HG03064 (cell line): ENCODE measurements around the gene DBT.
"Not testable (repeated sequence)": the region's sequence is repeated elsewhere in the genome, so short reads cannot be mapped to it uniquely, and the experiment has no call there.

Source experiments
- ATAC-seq: cut with Tn5 transposase; IDR thresholded peaks from one replicate; pipeline ENCODE4 v1.9.1; 2021; ENCODE audit warnings: low read depth; ENCODE audit not compliant: unreplicated experiment

DBT gene

GRCh38 chr1:100249537-100250257 lies at the start of gene DBT:
Gene DBT (minus strand): TSS chr1:100249834. CDS start chr1:100249820, 14 bp downstream.
- peak; percentile 100 for ATAC-seq

DNA sequence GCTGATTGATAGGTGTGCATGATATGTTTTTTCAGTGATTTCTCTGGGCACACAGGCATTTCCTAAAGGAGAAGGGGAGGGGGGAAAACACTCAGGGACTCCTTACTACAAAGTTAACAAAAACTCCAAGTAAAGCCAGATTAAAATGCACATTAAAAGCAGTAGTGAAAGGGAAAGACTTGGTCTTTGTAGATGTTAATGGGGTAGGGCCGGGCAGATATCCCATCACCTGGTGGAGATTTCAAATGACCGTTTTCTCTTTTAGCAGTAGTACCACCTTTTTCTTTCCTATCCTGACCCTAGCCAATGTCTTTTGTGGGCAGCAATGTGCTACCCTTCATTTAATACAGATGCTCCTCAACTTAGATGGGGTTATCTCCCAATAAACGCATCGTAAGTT lies 48.9 kb upstream of the DBT start:
- no peak for ATAC-seq

DNA sequence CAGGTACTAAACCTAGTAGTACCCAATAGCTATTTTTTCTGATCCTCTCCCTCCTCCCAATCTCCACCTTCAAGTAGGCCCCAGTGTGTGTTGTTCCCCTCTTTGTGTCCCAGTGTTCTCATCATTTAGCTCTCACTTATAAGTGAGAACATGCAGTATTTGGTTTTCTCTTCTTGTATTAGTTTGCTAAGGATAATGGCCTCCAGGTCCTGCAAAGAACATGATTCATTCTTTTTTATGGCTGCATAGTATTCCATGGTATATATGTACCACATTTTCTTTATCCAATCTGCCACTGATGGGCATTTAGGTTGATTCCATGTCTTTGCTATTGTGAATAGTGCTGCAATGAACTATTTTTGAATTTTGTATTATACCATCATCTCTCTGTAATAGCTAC lies 47.4 kb upstream of the DBT start:
- ATAC-seq = not testable (repeated sequence)

- ATAC-seq = no peak
Measured at GRCh38 chr1:100296140-100296539, 46.5 kb upstream of the DBT start.

- ATAC-seq = no peak
Measured at GRCh38 chr1:100292711-100293110, 43.1 kb upstream of the DBT start.

- no peak for ATAC-seq
Measured at GRCh38 chr1:100290291-100290690, 40.7 kb upstream of the DBT start.

DNA sequence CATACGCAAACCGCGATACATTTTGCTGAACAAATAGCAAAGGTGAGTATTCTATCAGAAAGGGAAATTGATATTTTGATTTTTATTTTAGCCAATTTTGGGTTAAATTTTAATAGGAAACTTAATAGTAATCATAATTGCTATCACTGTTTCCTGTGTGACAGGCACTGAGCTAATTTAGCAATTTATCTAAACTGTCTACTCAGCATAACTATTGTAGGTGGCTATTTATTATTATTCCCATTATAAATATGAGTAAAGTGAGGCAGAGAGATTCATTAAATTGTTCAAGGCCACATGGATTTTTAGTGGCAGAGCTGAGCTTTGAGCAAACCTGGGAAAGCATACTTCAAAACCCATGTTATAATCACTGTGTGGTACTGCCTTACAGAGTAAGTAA lies 37.5 kb upstream of the DBT start:
- no peak for ATAC-seq

GRCh38 chr1:100284591-100284990 lies 35.0 kb upstream of the DBT start:
- ATAC-seq = no peak

DNA sequence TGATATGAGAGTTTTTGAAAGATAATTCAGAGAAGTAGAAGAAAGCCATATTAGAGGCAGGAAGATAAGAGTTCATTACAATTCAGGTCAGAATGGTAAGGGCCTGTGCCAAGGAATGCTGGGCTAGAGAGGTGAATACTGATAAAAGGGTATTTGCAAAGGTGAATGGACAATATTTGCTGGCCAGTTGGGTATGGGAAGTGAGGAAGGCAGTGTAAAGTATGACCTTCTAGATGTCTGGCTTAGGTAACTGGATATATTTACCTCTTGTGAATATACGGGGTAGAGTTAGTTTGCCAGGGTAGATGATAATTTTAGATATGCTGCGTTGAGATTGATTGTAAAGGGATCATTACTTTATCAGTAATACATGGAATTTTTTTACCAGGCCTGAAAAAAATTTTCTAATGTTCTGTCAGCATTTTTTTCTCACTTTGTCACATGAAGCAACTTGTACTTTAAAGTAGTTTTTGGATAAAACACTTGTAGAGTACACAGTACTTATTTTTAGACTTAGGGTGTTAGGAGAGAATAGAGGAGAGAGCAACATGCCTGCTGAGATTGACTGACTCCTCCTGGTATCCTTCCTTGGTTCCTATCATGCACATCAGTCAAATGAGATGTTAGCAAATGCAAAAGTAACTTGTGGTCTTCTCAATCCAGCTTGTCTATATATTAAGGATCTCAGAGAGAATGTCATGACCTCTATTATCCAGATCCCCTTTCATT lies 30.5 kb upstream of the DBT start:
- ATAC-seq = no peak

GRCh38 chr1:100279358-100279923 lies 29.8 kb upstream of the DBT start:
- ATAC-seq = no peak

DNA sequence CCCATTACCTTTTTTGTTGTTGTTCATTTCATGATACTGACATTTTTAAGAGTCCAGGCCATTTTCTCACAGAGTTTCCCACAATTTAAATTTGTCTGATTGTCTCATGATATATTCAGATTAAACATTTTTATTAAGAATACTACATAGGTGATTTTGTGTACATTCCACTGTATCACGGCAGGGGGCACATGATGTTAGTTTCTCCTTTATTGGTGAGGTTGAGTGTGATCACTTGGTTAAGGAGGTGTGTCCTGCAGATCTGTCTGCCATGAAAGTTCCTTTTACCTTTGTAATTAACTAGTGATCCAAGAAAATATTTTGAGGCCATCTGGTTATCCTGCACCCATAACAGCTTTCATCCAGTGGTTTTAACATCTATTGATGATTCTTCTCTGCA lies 28.2 kb upstream of the DBT start:
- no peak for ATAC-seq

DNA sequence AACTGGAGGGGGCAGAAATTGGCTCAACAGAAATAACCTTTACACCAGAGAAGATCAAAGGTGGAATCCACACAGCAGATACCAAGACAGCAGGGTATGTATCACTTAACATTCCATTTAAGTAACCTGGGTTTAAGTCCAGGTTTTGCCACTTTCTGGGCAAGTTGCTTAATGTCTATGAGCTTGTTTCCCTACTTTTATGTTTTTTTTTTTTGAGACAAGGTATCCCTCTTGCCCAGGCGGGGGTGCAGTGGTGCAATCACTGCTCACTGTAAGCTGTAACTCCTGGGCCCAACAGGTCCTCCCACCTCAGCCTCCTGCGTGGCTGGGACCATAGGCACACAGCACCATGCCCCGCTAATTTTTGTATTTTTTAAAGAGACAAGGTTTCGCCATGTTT lies 18.6 kb upstream of the DBT start:
- no peak for ATAC-seq

DNA sequence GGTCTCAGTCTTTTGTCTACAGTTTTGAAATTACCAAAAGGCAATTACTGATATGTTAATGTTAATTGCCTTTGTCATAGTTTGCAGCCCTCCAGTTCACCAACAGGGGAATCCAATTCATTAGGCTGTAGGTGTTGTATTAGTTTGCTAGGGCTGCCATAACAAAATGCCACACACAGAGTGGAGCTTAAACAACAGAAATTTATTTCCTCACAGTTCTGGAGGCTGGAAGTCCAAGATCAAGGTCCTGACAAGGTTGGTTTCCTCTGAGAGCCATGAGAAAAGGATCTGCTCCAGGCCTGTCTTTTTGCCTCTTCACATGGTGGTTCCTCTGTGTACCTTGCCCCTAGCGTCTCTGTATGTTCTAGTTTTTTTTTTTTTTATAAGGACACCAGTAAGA lies 17.6 kb upstream of the DBT start:
- no peak for ATAC-seq

DNA sequence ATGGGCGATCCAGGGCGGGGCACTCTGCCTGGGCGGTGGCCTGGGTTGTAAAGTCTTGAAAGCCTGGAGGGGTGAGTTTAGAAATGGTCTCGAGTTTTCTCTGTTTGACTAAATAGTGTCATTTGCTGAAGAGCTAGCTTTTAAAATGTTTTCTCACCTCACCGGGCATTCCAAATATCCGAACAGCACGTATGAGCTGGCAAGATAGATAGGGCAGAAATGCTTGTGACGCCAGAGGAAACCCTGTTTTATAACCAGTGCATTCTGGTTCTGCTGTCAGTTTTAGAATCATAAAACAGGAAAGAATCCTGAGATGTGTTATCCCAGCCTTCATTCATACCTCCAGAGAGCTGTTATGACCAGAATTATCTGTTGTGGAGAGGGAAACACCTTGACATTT lies 17.1 kb upstream of the DBT start:
- ATAC-seq = peak; percentile 32

GRCh38 chr1:100265931-100266740 lies 16.5 kb upstream of the DBT start, which contains the start of gene RTCA:
Gene RTCA (plus strand): TSS chr1:100266216. CDS start chr1:100266376, 160 bp downstream.
- peak; percentile 96 for ATAC-seq

DNA sequence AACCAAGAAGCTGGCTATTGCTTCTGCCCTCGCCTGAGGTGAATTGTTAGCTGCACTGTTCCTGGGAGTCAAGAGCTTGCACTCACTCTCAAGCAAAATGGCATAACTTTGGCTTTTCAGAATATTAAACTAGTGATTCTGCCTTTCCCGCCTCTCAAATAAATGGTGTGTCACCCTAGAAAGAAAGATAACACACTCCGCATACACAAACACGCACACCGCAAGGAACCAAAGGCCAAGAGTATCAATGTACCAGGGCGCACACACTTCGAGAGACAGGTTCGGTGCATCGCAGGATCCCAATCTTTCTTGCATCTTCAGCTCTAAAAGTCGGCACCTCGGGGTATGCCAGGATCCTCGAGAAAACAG lies 15.9 kb upstream of the DBT start:
- ATAC-seq = peak; percentile 18

DNA sequence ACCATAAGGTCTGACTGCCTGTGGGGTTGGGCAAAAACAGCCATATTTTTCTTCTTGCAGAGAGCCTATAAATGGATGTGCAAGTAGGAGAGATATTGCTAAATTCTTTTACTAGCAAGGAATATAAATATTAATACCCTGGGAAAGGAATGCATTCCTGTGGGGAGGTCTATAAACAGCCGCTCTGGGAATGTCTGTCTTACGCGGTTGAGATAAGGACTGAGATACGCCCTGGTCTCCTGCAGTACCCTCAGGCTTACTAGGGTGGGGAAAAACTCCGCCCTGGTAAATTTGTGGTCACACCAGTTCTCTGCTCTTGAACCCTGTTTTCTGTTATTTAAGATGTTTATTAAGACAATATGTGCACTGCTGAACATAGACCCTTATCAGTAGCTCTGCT lies 14.4 kb upstream of the DBT start:
- ATAC-seq = not testable (repeated sequence)

GRCh38 chr1:100261686-100262085 lies 12.1 kb upstream of the DBT start:
- ATAC-seq = no peak

DNA sequence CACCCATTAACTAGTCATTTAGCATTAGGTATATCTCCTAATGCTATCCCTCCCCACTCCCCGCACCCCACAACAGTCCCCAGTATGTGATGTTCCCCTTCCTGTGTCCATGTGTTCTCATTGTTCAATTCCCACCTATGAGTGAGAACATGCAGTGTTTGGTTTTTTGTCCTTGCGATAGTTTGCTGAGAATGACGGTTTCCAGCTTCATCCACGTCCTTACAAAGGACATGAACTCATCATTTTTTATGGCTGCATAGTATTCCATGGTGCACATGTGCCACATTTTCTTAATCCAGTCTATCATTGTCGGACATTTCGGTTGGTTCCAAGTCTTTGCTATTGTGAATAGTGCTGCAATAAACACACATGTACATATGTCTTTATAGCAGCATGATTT lies 8.8 kb upstream of the DBT start:
- not testable (repeated sequence) for ATAC-seq

GRCh38 chr1:100256273-100256672 lies 6.6 kb upstream of the DBT start:
- not testable (repeated sequence) for ATAC-seq

DNA sequence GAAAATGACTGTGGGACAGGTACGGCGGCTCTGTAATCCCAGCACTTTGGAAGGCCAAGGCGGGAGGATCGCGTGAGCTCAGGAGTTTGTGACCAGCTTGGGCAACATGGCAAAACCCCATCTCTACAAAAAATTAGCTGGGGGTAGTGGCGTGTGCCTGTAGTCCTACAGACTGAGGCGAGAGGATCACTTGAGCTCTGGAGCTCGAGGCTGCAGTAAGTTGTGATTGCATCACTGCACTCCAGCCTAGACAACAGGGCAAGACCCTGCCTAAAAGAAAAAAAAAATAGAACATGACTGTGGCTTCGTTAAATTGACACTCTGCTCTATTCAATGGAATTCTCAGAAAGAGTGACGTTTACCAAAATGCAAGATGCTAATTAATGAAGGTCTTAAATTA lies 3.9 kb upstream of the DBT start:
- no peak for ATAC-seq
